HepG2 (cell line): ENCODE results near the gene CLDN3. TPM values are rescaled to one million over a fixed set of nuclear protein-coding genes. Genes with fewer than 3 reads are reported as not detected.

Experiments used
- ATAD3A ChIP-seq: sonication (generic); formaldehyde crosslinking; IDR thresholded peaks from 2 replicates; pipeline ENCODE4 v1.4.0; 2020; ENCODE audit warnings: missing genetic modification reagents
- BHLHE40 ChIP-seq: IDR thresholded peaks from 2 replicates; pipeline ENCODE4 v1.6.1; 2011; ENCODE audit warnings: low read length, improper control_type of control experiment
- HMG20A ChIP-seq: IDR thresholded peaks from 2 replicates; pipeline ENCODE4 v1.6.1; 2016; ENCODE audit warnings: borderline replicate concordance
- HNF4G ChIP-seq, 2 experiments: sonication (generic) in 1 of 2; formaldehyde crosslinking in 1 of 2; IDR thresholded peaks; 2 replicates each; pipeline versions ENCODE4 v1.4.0 to v1.6.1; 2011 to 2020; ENCODE audit warnings: borderline replicate concordance in 2 of 2, low read depth in 2 of 2, mild to moderate bottlenecking in 2 of 2, low read length in 1 of 2, missing genetic modification reagents in 1 of 2, moderate library complexity in 1 of 2
- HOXD1 ChIP-seq: sonication (generic); formaldehyde crosslinking; IDR thresholded peaks from 2 replicates; pipeline ENCODE4 v1.5.0; 2020; ENCODE audit warnings: missing genetic modification reagents
- ZBTB7A ChIP-seq: sonication (generic); formaldehyde crosslinking; IDR thresholded peaks from 2 replicates; pipeline ENCODE4 v1.8.0; 2022; ENCODE audit warnings: mild to moderate bottlenecking, missing genetic modification reagents
- ZMYM3 ChIP-seq: sonication (generic); formaldehyde crosslinking; IDR thresholded peaks from 2 replicates; pipeline ENCODE4 v1.5.1; 2020; ENCODE audit warnings: mild to moderate bottlenecking, missing genetic modification reagents
- ZNF337 ChIP-seq: sonication (generic); formaldehyde crosslinking; IDR thresholded peaks from 2 replicates; pipeline ENCODE4 v1.5.1; 2020; ENCODE audit warnings: missing genetic modification reagents, low read depth, mild to moderate bottlenecking, borderline replicate concordance
- ZNF441 ChIP-seq: sonication (generic); formaldehyde crosslinking; IDR thresholded peaks from 2 replicates; pipeline ENCODE4 v1.7.0; 2021; ENCODE audit warnings: missing genetic modification reagents, borderline replicate concordance
- ZNF451 ChIP-seq: sonication (generic); formaldehyde crosslinking; IDR thresholded peaks from 2 replicates; pipeline ENCODE4 v1.5.0; 2020; ENCODE audit warnings: mild to moderate bottlenecking, missing genetic modification reagents
- polyA plus RNA-seq, 8 experiments: library from polyadenylated mRNA; depleted of rRNA in 3 of 8; stranded (reverse) in 7 of 8; unstranded in 1 of 8; fragments of >200 nt; fragmentation: Illumina TruSeq in 4 of 8; extraction: Trizol in 4 of 8; gene quantifications; 2 replicates each; pipeline versions ENCODE4 v1.2.1 to v1.2.3, GENCODE V29; 2011 to 2016; ENCODE audit warnings: low read depth in 4 of 8, missing spikeins in 1 of 8, mixed read lengths in 1 of 8; ENCODE audit not compliant: insufficient read depth in 1 of 8
- total RNA-seq, 5 experiments: library from RNA; depleted of rRNA; stranded (reverse); fragments of >200 nt; fragmentation: Illumina TruSeq; extraction: Trizol; gene quantifications; 2 replicates each; pipeline ENCODE4 v1.2.3, GENCODE V29; 2016; ENCODE audit warnings: low read depth in 1 of 5
- TF ChIP-seq, protein P1 (sequence below): sonication (generic); formaldehyde crosslinking; IDR thresholded peaks from 2 replicates; pipeline ENCODE4 v1.9.0; 2022; ENCODE audit warnings: low read depth, missing genetic modification reagents
- TF ChIP-seq, protein P2 (sequence below): sonication (generic); formaldehyde crosslinking; IDR thresholded peaks from 2 replicates; pipeline ENCODE4 v1.5.0; 2020; ENCODE audit warnings: missing genetic modification reagents
- TF ChIP-seq, protein P3 (sequence below): sonication (generic); formaldehyde crosslinking; IDR thresholded peaks from one replicate; pipeline ENCODE4 v1.5.1; 2020; ENCODE audit warnings: mild to moderate bottlenecking, missing genetic modification reagents; ENCODE audit errors: not compliant biosample characterization

Gene CLDN3
- total and polyA plus RNA-seq, 2 of the 13 experiments (the other 11 are each of a cell fraction or from before 2014, with no cell fraction given), result 0.31 to 0.51 TPM

DNA sequence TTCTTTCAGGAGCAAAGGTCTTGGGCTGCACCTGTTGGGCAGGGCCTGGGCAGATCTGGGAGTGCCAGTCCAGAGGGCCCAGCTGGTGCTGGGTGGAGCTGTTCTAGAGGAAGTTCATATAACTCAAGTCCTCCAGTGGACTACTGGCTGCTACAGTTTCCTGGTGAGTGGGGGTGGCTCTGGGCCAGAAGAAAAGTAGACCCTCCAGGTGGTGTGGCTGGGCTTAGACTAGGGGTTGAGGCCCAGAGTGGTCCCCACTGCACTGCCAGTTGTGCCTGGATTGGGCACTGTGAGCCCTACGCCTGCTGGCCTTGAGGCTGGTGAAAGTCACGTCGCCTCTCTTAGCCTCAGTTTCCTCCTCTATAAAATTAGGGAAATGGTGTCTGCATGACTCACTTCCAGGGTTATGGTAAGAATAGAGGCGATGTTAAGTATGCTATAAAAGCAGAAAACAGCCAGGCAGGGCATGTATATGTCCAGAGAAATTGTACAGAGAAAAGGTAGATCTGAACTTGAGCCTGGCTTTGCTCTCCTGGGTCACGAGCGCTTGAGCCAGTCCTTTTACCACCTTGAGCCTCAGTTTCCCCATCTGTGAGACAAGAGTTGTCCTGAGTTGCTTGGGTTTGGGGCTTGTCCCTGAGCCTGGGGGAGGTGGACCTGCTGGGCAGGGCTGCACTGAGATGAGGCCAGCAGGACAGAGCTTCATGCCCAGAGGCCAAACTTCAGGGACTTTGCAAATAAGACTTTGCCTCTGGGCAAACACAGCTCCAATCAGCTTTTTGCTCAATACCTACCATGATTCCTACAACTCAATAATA lies 3.8 kb upstream of the CLDN3 start (continued):
- TF ChIP-seq, protein P1, sequence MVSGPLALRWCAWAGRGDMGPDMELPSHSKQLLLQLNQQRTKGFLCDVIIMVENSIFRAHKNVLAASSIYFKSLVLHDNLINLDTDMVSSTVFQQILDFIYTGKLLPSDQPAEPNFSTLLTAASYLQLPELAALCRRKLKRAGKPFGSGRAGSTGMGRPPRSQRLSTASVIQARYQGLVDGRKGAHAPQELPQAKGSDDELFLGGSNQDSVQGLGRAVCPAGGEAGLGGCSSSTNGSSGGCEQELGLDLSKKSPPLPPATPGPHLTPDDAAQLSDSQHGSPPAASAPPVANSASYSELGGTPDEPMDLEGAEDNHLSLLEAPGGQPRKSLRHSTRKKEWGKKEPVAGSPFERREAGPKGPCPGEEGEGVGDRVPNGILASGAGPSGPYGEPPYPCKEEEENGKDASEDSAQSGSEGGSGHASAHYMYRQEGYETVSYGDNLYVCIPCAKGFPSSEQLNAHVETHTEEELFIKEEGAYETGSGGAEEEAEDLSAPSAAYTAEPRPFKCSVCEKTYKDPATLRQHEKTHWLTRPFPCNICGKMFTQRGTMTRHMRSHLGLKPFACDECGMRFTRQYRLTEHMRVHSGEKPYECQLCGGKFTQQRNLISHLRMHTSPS (CRISPR knock-in tag), result peak; percentile 32; the same call in 1 of the 2 replicates
- TF ChIP-seq HNF4G (IDR thresholded peaks at IDR 0.05; ENCODE audit: borderline replicate concordance, low read depth, low read length) (peak; percentile 81), HNF4G (CRISPR knock-in tag; IDR thresholded peaks at IDR 0.05; ENCODE audit: borderline replicate concordance, low read depth) (no peak), ATAD3A (no peak), ZNF441 (CRISPR knock-in tag) (no peak), ZMYM3 (CRISPR knock-in tag) (peak; percentile 63; the same call in 1 of the 2 replicates), ZNF337 (CRISPR knock-in tag) (no peak), HOXD1 (CRISPR knock-in tag) (no peak), ZNF451 (no peak), ZBTB7A (CRISPR knock-in tag) (no peak), BHLHE40 (no peak), HMG20A (no peak)
- TF ChIP-seq, protein P2, sequence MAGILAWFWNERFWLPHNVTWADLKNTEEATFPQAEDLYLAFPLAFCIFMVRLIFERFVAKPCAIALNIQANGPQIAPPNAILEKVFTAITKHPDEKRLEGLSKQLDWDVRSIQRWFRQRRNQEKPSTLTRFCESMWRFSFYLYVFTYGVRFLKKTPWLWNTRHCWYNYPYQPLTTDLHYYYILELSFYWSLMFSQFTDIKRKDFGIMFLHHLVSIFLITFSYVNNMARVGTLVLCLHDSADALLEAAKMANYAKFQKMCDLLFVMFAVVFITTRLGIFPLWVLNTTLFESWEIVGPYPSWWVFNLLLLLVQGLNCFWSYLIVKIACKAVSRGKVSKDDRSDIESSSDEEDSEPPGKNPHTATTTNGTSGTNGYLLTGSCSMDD (CRISPR knock-in tag), result no peak
- TF ChIP-seq, protein P3, sequence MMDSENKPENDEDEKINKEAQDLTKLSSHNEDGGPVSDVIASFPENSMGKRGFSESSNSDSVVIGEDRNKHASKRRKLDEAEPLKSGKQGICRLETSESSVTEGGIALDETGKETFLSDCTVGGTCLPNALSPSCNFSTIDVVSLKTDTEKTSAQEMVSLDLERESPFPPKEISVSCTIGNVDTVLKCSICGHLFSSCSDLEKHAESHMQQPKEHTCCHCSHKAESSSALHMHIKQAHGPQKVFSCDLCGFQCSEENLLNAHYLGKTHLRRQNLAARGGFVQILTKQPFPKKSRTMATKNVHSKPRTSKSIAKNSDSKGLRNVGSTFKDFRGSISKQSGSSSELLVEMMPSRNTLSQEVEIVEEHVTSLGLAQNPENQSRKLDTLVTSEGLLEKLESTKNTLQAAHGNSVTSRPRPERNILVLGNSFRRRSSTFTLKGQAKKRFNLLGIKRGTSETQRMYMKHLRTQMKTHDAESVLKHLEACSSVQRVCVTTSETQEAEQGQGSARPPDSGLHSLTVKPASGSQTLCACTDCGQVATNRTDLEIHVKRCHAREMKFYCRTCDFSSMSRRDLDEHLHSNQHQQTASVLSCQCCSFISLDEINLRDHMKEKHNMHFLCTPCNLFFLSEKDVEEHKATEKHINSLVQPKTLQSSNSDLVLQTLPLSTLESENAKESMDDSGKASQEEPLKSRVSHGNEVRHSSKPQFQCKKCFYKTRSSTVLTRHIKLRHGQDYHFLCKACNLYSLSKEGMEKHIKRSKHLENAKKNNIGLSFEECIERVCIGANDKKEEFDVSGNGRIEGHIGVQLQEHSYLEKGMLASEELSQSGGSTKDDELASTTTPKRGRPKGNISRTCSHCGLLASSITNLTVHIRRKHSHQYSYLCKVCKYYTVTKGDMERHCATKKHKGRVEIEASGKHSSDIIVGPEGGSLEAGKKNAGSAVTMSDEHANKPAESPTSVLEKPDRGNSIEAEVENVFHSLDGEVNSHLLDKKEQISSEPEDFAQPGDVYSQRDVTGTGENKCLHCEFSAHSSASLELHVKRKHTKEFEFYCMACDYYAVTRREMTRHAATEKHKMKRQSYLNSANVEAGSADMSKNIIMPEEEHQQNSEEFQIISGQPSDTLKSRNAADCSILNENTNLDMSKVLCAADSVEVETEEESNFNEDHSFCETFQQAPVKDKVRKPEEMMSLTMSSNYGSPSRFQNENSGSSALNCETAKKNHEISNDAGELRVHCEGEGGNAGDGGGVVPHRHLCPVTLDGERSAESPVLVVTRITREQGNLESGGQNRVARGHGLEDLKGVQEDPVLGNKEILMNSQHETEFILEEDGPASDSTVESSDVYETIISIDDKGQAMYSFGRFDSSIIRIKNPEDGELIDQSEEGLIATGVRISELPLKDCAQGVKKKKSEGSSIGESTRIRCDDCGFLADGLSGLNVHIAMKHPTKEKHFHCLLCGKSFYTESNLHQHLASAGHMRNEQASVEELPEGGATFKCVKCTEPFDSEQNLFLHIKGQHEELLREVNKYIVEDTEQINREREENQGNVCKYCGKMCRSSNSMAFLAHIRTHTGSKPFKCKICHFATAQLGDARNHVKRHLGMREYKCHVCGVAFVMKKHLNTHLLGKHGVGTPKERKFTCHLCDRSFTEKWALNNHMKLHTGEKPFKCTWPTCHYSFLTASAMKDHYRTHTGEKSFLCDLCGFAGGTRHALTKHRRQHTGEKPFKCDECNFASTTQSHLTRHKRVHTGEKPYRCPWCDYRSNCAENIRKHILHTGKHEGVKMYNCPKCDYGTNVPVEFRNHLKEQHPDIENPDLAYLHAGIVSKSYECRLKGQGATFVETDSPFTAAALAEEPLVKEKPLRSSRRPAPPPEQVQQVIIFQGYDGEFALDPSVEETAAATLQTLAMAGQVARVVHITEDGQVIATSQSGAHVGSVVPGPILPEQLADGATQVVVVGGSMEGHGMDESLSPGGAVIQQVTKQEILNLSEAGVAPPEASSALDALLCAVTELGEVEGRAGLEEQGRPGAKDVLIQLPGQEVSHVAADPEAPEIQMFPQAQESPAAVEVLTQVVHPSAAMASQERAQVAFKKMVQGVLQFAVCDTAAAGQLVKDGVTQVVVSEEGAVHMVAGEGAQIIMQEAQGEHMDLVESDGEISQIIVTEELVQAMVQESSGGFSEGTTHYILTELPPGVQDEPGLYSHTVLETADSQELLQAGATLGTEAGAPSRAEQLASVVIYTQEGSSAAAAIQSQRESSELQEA, result no peak
